Activated naive CD4-positive, alpha-beta T cell treated with anti-CD3 and anti-CD28 coated beads, Interleukin-2, amount 50 U/mL, for 16 hours (primary cell): ENCODE results near the gene LAMC2.

Experiments
- DNase-seq: peaks from one replicate; pipeline ENCODE4 v3.0.0-alpha.2; 2020

LAMC2 gene

DNA sequence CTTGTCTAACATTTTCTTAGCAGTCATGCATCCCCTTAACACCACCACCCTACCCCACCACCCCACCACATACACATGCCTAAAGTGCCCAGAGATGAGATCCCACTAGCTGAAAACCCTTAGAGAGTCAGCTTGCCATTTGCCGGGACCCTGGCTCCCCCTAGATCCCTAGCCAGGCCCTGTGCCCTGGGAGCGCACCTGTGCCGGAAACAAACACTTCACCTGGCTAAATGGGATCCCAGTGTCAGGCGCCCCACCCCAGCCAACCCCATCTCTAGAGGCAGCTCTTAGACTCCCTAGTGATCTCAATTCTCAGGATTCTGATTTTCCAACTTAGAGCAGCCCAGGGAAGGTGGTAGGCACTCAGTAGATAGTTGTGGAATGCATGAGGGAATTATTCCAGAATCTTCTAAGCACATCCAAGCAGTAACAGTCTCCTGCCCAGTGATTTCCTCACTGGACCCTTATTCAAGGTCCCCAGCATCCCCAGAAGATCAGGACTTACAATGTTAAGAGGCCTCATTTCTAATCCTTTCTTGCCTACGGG, 105.2 kb downstream of the LAMC2 start:
- no peak for DNase-seq

- no peak for DNase-seq
These were observed 105.9 kb downstream of the LAMC2 start for GRCh38 chr1:183291802-183292514.

- DNase-seq, result no peak
These were observed 107.2 kb downstream of the LAMC2 start for GRCh38 chr1:183293241-183293640.

- DNase-seq, result no peak
These were observed 107.8 kb downstream of the LAMC2 start for GRCh38 chr1:183293876-183294275.
